HEK293 (cell line): ENCODE data around the gene MRNIP.

Experiments used
- CTCF ChIA-PET: fragments of 350-600 bp; formaldehyde crosslinking; extraction: SDS; loops from one replicate; lab custom pipeline; 2021; ENCODE audit warnings: antibody characterized with exemption; lab: Yijun Ruan, JAX
- POLR2A ChIA-PET: fragments of 300-600 bp; formaldehyde crosslinking; extraction: SDS; loops from one replicate; lab custom pipeline; 2020; ENCODE audit warnings: antibody characterized with exemption, inconsistent platforms; lab: Yijun Ruan, JAX
- H3K27ac ChIP-seq: fragments of 200-500 bp; sonication (Bioruptor generic); 2 replicates; pipeline ENCODE4 v1.5.1; 2014; ENCODE audit warnings: low read depth, low read length, control low read depth, inconsistent platforms; ENCODE audit errors: extremely low read depth
- H3K36me3 ChIP-seq, 2 experiments: fragments of 200-500 bp in 1 of 2; sonication (Bioruptor generic) in 1 of 2; 1 replicate in 1 of 2; 2 replicates in 1 of 2; pipeline ENCODE4 v1.5.1; 2014 to 2017; ENCODE audit warnings: inconsistent platforms in 2 of 2, low read length in 2 of 2; ENCODE audit not compliant: control insufficient read depth in 2 of 2, insufficient read depth in 1 of 2
- H3K4me1 ChIP-seq: fragments of 200-500 bp; sonication (Bioruptor generic); 2 replicates; pipeline ENCODE4 v1.5.1; 2014; ENCODE audit warnings: mild to moderate bottlenecking, low read length, inconsistent platforms; ENCODE audit not compliant: control insufficient read depth, insufficient read depth
- H3K4me3 ChIP-seq: 2 replicates; pipeline ENCODE4 v1.5.1; 2011; ENCODE audit warnings: low read depth, mild to moderate bottlenecking, control low read depth, low read length, moderate library complexity
- H3K9me3 ChIP-seq: fragments of 200-500 bp; sonication (Bioruptor generic); 2 replicates; pipeline ENCODE4 v1.5.1; 2014; ENCODE audit warnings: low read depth, low read length, inconsistent platforms; ENCODE audit not compliant: control insufficient read depth, insufficient read depth
- GLI2 ChIP-seq: fragments of 450-650 bp; formaldehyde crosslinking; IDR thresholded peaks from 2 replicates; pipeline ENCODE4; 2017; ENCODE audit warnings: missing biosample characterization, missing genetic modification characterization, low read depth, borderline replicate concordance
- PRDM4 ChIP-seq: fragments of 450-650 bp; formaldehyde crosslinking; IDR thresholded peaks from 2 replicates; pipeline ENCODE4 v1.5.1; 2017; ENCODE audit warnings: missing biosample characterization, missing genetic modification characterization
- TCF7L2 ChIP-seq: IDR thresholded peaks from 2 replicates; pipeline ENCODE4 v1.6.1; 2011; ENCODE audit warnings: low read depth, mild to moderate bottlenecking, inconsistent platforms, low read length, moderate library complexity, borderline replicate concordance
- YY1 ChIP-seq: fragments of 450-650 bp; formaldehyde crosslinking; IDR thresholded peaks from 2 replicates; pipeline ENCODE4 v1.5.1; 2018; ENCODE audit warnings: missing biosample characterization, missing genetic modification characterization
- ZBTB7A ChIP-seq: fragments of 450-650 bp; formaldehyde crosslinking; IDR thresholded peaks from 2 replicates; pipeline ENCODE4 v1.5.1; 2016; ENCODE audit warnings: low read depth, missing biosample characterization, missing genetic modification characterization
- ZFP41 ChIP-seq: fragments of 450-650 bp; formaldehyde crosslinking; IDR thresholded peaks from 2 replicates; pipeline ENCODE4 v1.5.1; 2016; ENCODE audit warnings: missing biosample characterization, missing genetic modification characterization, borderline replicate concordance
- ZNF10 ChIP-seq: fragments of 450-650 bp; formaldehyde crosslinking; IDR thresholded peaks from 2 replicates; pipeline ENCODE4 v1.5.1; 2017; ENCODE audit warnings: missing biosample characterization, missing genetic modification characterization
- ZNF157 ChIP-seq: fragments of 450-650 bp; formaldehyde crosslinking; IDR thresholded peaks from 2 replicates; pipeline ENCODE4 v1.5.1; 2016; ENCODE audit warnings: missing biosample characterization, missing genetic modification characterization
- ZNF175 ChIP-seq: fragments of 450-650 bp; formaldehyde crosslinking; IDR thresholded peaks from 2 replicates; pipeline ENCODE4 v1.5.1; 2016; ENCODE audit warnings: missing biosample characterization, missing genetic modification characterization
- ZNF18 ChIP-seq: fragments of 450-650 bp; formaldehyde crosslinking; IDR thresholded peaks from 2 replicates; pipeline ENCODE4 v1.5.1; 2016; ENCODE audit warnings: missing biosample characterization, missing genetic modification characterization
- ZNF221 ChIP-seq: fragments of 450-650 bp; formaldehyde crosslinking; IDR thresholded peaks from 2 replicates; pipeline ENCODE4 v1.5.1; 2017; ENCODE audit warnings: missing biosample characterization, missing genetic modification characterization, borderline replicate concordance
- ZNF23 ChIP-seq: fragments of 450-650 bp; formaldehyde crosslinking; IDR thresholded peaks from 2 replicates; pipeline ENCODE4 v1.5.1; 2016; ENCODE audit warnings: missing biosample characterization, missing genetic modification characterization, borderline replicate concordance
- ZNF239 ChIP-seq: fragments of 450-650 bp; formaldehyde crosslinking; IDR thresholded peaks from 2 replicates; pipeline ENCODE4 v1.5.1; 2016; ENCODE audit warnings: missing biosample characterization, missing genetic modification characterization
- ZNF311 ChIP-seq: fragments of 450-650 bp; formaldehyde crosslinking; IDR thresholded peaks from 2 replicates; pipeline ENCODE4 v1.5.1; 2017; ENCODE audit warnings: missing biosample characterization, missing genetic modification characterization, borderline replicate concordance
- ZNF362 ChIP-seq: fragments of 450-650 bp; formaldehyde crosslinking; IDR thresholded peaks from 2 replicates; pipeline ENCODE4 v1.5.1; 2016; ENCODE audit warnings: missing biosample characterization, missing genetic modification characterization
- ZNF366 ChIP-seq: fragments of 450-650 bp; formaldehyde crosslinking; conservative IDR thresholded peaks from 2 replicates; pipeline ENCODE4 v1.5.1; 2016; ENCODE audit warnings: missing biosample characterization, missing genetic modification characterization
- ZNF548 ChIP-seq: fragments of 450-650 bp; formaldehyde crosslinking; IDR thresholded peaks from 2 replicates; pipeline ENCODE4 v1.5.1; 2016; ENCODE audit warnings: missing biosample characterization, missing genetic modification characterization
- ZNF549 ChIP-seq: fragments of 450-650 bp; IDR thresholded peaks from 2 replicates; pipeline ENCODE4 v1.5.1; 2018; ENCODE audit warnings: missing biosample characterization, missing genetic modification characterization, mild to moderate bottlenecking, inconsistent platforms, moderate library complexity
- ZNF561 ChIP-seq: fragments of 450-650 bp; IDR thresholded peaks from 2 replicates; pipeline ENCODE4 v1.5.1; 2018; ENCODE audit warnings: missing biosample characterization, missing genetic modification characterization, borderline replicate concordance
- ZNF585B ChIP-seq: fragments of 450-650 bp; formaldehyde crosslinking; IDR thresholded peaks from 2 replicates; pipeline ENCODE4 v1.5.1; 2016; ENCODE audit warnings: missing biosample characterization, missing genetic modification characterization
- ZNF600 ChIP-seq: fragments of 450-650 bp; formaldehyde crosslinking; IDR thresholded peaks from 2 replicates; pipeline ENCODE4 v1.5.1; 2016; ENCODE audit warnings: missing biosample characterization, missing genetic modification characterization
- ZNF658 ChIP-seq: fragments of 450-650 bp; formaldehyde crosslinking; IDR thresholded peaks from 2 replicates; pipeline ENCODE4; 2016; ENCODE audit warnings: missing biosample characterization, missing genetic modification characterization
- ZNF692 ChIP-seq: fragments of 450-650 bp; formaldehyde crosslinking; IDR thresholded peaks from 2 replicates; pipeline ENCODE4 v1.5.1; 2016; ENCODE audit warnings: missing biosample characterization, missing genetic modification characterization

MRNIP gene

GRCh38 chr5:179890751-179891682 is 32.4 kb upstream of the MRNIP start:
- H3K4me1 ChIP-seq, result no peaks in the 10 kb centered on the region

GRCh38 chr5:179889885-179890284 is 31.3 kb upstream of the MRNIP start:
- H3K9me3 ChIP-seq, result no peaks in the 10 kb centered on the region
- H3K4me3 ChIP-seq, result no peak overlapping the region
- ChIA-PET CTCF (interaction anchor here (0.7 kb wide), 1 partner anchor 85 kb away, joined by 5 read pairs; no protein-coding TSS in a partner anchor), POLR2A (no interaction called here)
- H3K4me1 ChIP-seq, result no peaks in the 10 kb centered on the region
- peaks cover 18 to 100% of the 10 kb centered on the region in 2 experiments; a peak in 2 of 3 replicates for H3K36me3 ChIP-seq
- no peak overlapping the region for H3K27ac ChIP-seq
- TF ChIP-seq ZNF311 (tag by site-specific recombination) (no peak), ZNF366 (tag by site-specific recombination) (no peak), ZNF362 (tag by site-specific recombination) (peak; percentile 19; the same call in 1 of the 2 replicates), ZNF600 (tag by site-specific recombination) (peak; percentile 55; the same call in 1 of the 2 replicates)

More at GRCh38 chr5:179890751-179891682, 32.4 kb upstream of the MRNIP start:
- no peaks in the 10 kb centered on the region for H3K9me3 ChIP-seq
- ChIA-PET CTCF (no interaction called here), POLR2A (no interaction called here)
- TF ChIP-seq ZNF175 (no peak), GLI2 (tag by site-specific recombination) (no peak), ZNF549 (no peak), ZNF18 (tag by site-specific recombination) (no peak), ZNF692 (tag by site-specific recombination) (no peak), ZNF561 (tag by site-specific recombination) (no peak), ZNF157 (tag by site-specific recombination) (no peak), ZFP41 (tag by site-specific recombination) (no peak), ZNF23 (tag by site-specific recombination) (no peak)
- H3K4me3 ChIP-seq, result no peak overlapping the region
- no peak overlapping the region for H3K27ac ChIP-seq
- peaks cover 10 to 100% of the 10 kb centered on the region in 2 experiments; a peak in 2 of 3 replicates for H3K36me3 ChIP-seq

GRCh38 chr5:179887802-179888201 is 29.2 kb upstream of the MRNIP start:
- no peaks in the 10 kb centered on the region; the same call in 1 of the 2 replicates for H3K9me3 ChIP-seq
- peaks cover 32 to 100% of the 10 kb centered on the region in 2 experiments for H3K36me3 ChIP-seq
- POLR2A ChIA-PET, result no interaction called here
- H3K27ac ChIP-seq, result no peak overlapping the region
- H3K4me1 ChIP-seq, result no peaks in the 10 kb centered on the region
- H3K4me3 ChIP-seq, result no peak overlapping the region
- CTCF ChIA-PET, result no interaction called here
- no peak for TF ChIP-seq ZBTB7A
- no peak for TF ChIP-seq ZNF239 (tag by site-specific recombination)
- TF ChIP-seq ZNF548 (tag by site-specific recombination), result no peak
- no peak for TF ChIP-seq ZNF658 (tag by site-specific recombination)
- TF ChIP-seq ZNF585B, result no peak
- no peak for TF ChIP-seq ZNF221 (tag by site-specific recombination)
- no peak for TF ChIP-seq PRDM4 (tag by site-specific recombination)
- TF ChIP-seq YY1, result no peak
- no peak for TF ChIP-seq TCF7L2
- no peak for TF ChIP-seq ZNF10 (tag by site-specific recombination)
